ENCODE data around the gene STIP1. TPM values are rescaled to one million over a fixed set of nuclear protein-coding genes. Genes with fewer than 3 reads are reported as not detected.

The STIP1 gene
- total and polyA plus RNA-seq, 2 of the 4 experiments (the other 2 are of a cell fraction): 201 to 489 TPM

GRCh38 chr11:64203421-64204079 is 17.6 kb downstream of the STIP1 start:
- Histone ChIP-seq H2BK120ac (ENCODE audit: low read depth, low read length) (no peak overlapping the region), H3K14ac (replicated peaks; ENCODE audit: low read depth, low read length) (no peak overlapping the region), H2AK5ac (ENCODE audit: low read depth, low read length) (no peak overlapping the region), H3K27me3 (ENCODE audit: control insufficient read depth, insufficient read depth, low read length) (no peaks in the 10 kb centered on the region), H3K4ac (ENCODE audit: low read depth, low read length) (no peak overlapping the region), H2AK9ac (replicated peaks; ENCODE audit: low read depth, low read length, poor library complexity) (no peak overlapping the region), H2BK5ac (ENCODE audit: low read depth, low read length, poor library complexity, severe bottlenecking) (no peak overlapping the region), H4K20me1 (ENCODE audit: insufficient read depth, low read length) (peaks cover 13% of the 10 kb centered on the region; the same call in 1 of the 2 replicates), H3K36me3 (ENCODE audit: control insufficient read depth, insufficient read depth, low read length) (peaks cover 56% of the 10 kb centered on the region), H3K4me2 (ENCODE audit: low read depth, low read length) (no peak overlapping the region), H3K27ac (ENCODE audit: insufficient read depth, low read length) (no peak overlapping the region), H3K23ac (ENCODE audit: low read depth, low read length) (no peak overlapping the region), H2AFZ (replicated peaks; ENCODE audit: low read length, poor library complexity) (no peak overlapping the region), H4K5ac (ENCODE audit: low read depth, low read length) (no peak overlapping the region), H4K8ac (ENCODE audit: low read depth in 2 of 2, low read length in 2 of 2) (no peak overlapping the region), H2BK20ac (ENCODE audit: low read depth, low read length) (no peak overlapping the region), H3K9ac (ENCODE audit: low read depth, low read length) (no peak overlapping the region), H4K91ac (ENCODE audit: insufficient read depth, low read depth, low read length) (no peak overlapping the region), H3K56ac (ENCODE audit: extremely low read depth, insufficient read depth, low read length) (no peak overlapping the region), H3K9me3 (ENCODE audit: control insufficient read depth, insufficient read depth, low read length) (no peaks in the 10 kb centered on the region), H3K4me1 (ENCODE audit: control insufficient read depth, insufficient read depth, low read length) (peaks cover 10% of the 10 kb centered on the region), H3K18ac (ENCODE audit: low read depth, low read length) (no peak overlapping the region), H3K9me1 (ENCODE audit: insufficient read depth, low read length) (no peaks in the 10 kb centered on the region), H2BK15ac (ENCODE audit: low read depth, low read length) (no peak overlapping the region), H3K4me3 (ENCODE audit: insufficient read depth, low read depth, low read length) (no peak overlapping the region), H3K79me1 (ENCODE audit: low read depth in 1 of 2, low read length in 2 of 2) (peaks cover 0 to 44% of the 10 kb centered on the region in 2 experiments; a peak in 3 of 4 replicates)
- intact Hi-C loops (cut with micrococcal nuclease) (loop anchor here (1.0 to 10.0 kb wide), 2 partner anchors 98 to 451 kb away; no protein-coding TSS in a partner anchor), in situ Hi-C loops (cut with MboI; ENCODE audit: low sequenced_read_pairs) (loop anchor here (5.0 kb wide), 1 partner anchor 99 kb away; the partner anchor contains the start of gene CATSPERZ), dilution Hi-C loops (cut with HindIII; ENCODE audit: low sequenced_read_pairs, unreplicated experiment) (no loop called here)
- 90% methylated on average over 15 of the region's 27 CpGs; no CpG with 5 or more reads in 1 of the 2 experiments for WGBS, 2 experiments (ENCODE audit: extremely low coverage in 2 of 2, insufficient read length in 1 of 2)
- ATAC-seq (ENCODE audit: low read depth) (no peak), DNase-seq (no peak)
- ChIA-PET CTCF (interaction anchor here (0.7 to 2.0 kb wide), 3 partner anchors 98 to 144 kb away, joined by 3 to 12 read pairs (median 8); no protein-coding TSS in a partner anchor), POLR2A (ENCODE audit: unreplicated experiment) (no interaction called here)
- no TSS peak for BruUV-seq (replicated peaks)
- no peak for TF ChIP-seq MXI1 (IDR thresholded peaks at IDR 0.05; ENCODE audit: borderline replicate concordance, low read depth, low read length)
- TF ChIP-seq RCOR1 (IDR thresholded peaks at IDR 0.05; ENCODE audit: insufficient replicate concordance, low read length): no peak
- no peak for TF ChIP-seq CEBPB (IDR thresholded peaks at IDR 0.05; ENCODE audit: low read depth, low read length)
- TF ChIP-seq USF2 (IDR thresholded peaks at IDR 0.05; ENCODE audit: low read depth, low read length): no peak
- TF ChIP-seq MAZ (IDR thresholded peaks at IDR 0.05; ENCODE audit: borderline replicate concordance, low read depth, low read length): no peak
- no peak for TF ChIP-seq SMC3 (IDR thresholded peaks at IDR 0.05; ENCODE audit: low read depth, low read length)
- TF ChIP-seq ELK1 (IDR thresholded peaks at IDR 0.05; ENCODE audit: borderline replicate concordance, low read depth, low read length): no peak
- no peak for TF ChIP-seq RFX5 (IDR thresholded peaks at IDR 0.05; ENCODE audit: low read depth, low read length)
- no peak for TF ChIP-seq BHLHE40 (IDR thresholded peaks at IDR 0.05; ENCODE audit: low read depth, low read length)
- no peak for TF ChIP-seq NFE2L2 (IDR thresholded peaks at IDR 0.05; ENCODE audit: low read depth, low read length)
- TF ChIP-seq CHD1 (IDR thresholded peaks at IDR 0.05; ENCODE audit: low read depth, low read length): no peak
- TF ChIP-seq MAFK (IDR thresholded peaks at IDR 0.05; ENCODE audit: low read depth, low read length): no peak
- TF ChIP-seq CTCF (conservative IDR thresholded peaks at IDR 0.05; ENCODE audit: low read depth, low read length): no peak
- TF ChIP-seq POLR2A (IDR thresholded peaks at IDR 0.05; ENCODE audit: low read depth, low read length): no peak
- no peak for TF ChIP-seq RAD21 (IDR thresholded peaks at IDR 0.05; ENCODE audit: low read length)
